MM.1S (cell line): ENCODE measurements around the gene DHRS1.

Experiments
- DNase-seq: peaks from one replicate; pipeline ENCODE4 v3.0.0-alpha.2; 2015
- H2AFZ ChIP-seq: fragments of 300-600 bp; sonication (generic); 2 replicates; pipeline ENCODE4 v1.6.0; 2016; ENCODE audit warnings: antibody characterized with exemption, low read length
- H3F3A ChIP-seq: fragments of 300-600 bp; sonication (generic); 2 replicates; pipeline ENCODE4 v1.6.1; 2016; ENCODE audit warnings: mild to moderate bottlenecking, antibody characterized with exemption, low read length, moderate library complexity, mixed read lengths; ENCODE audit not compliant: insufficient read depth
- H3K27ac ChIP-seq: fragments of 300-600 bp; sonication (generic); 2 replicates; pipeline ENCODE4 v1.5.1; 2016; ENCODE audit warnings: mild to moderate bottlenecking, low read length
- H3K27me3 ChIP-seq: fragments of 300-600 bp; sonication (generic); replicated peaks from 2 replicates; pipeline ENCODE4 v1.6.0; 2016; ENCODE audit warnings: low read length; ENCODE audit not compliant: insufficient read depth
- H3K36me3 ChIP-seq: fragments of 300-600 bp; sonication (generic); replicated peaks from 2 replicates; pipeline ENCODE4 v1.6.1; 2016; ENCODE audit warnings: mild to moderate bottlenecking, low read length, mixed read lengths; ENCODE audit not compliant: insufficient read depth
- H3K4me1 ChIP-seq: fragments of 300-600 bp; sonication (generic); 2 replicates; pipeline ENCODE4 v1.6.1; 2016; ENCODE audit warnings: low read length, mixed read lengths
- H3K4me2 ChIP-seq: fragments of 300-600 bp; sonication (generic); 2 replicates; pipeline ENCODE4 v1.6.0; 2016; ENCODE audit warnings: low read depth, low read length
- H3K4me3 ChIP-seq: fragments of 300-600 bp; sonication (generic); 2 replicates; pipeline ENCODE4 v1.5.1; 2016; ENCODE audit warnings: low read length, mixed read lengths
- H3K79me2 ChIP-seq: fragments of 300-600 bp; sonication (generic); 2 replicates; pipeline ENCODE4 v1.6.1; 2016; ENCODE audit warnings: mixed run types, low read length, mixed read lengths
- H3K9ac ChIP-seq: fragments of 300-600 bp; sonication (generic); 2 replicates; pipeline ENCODE4 v1.6.1; 2016; ENCODE audit warnings: low read length, mixed read lengths
- H3K9me2 ChIP-seq: fragments of 300-600 bp; sonication (generic); replicated peaks from 2 replicates; pipeline ENCODE4 v1.6.1; 2016; ENCODE audit warnings: mild to moderate bottlenecking, low read length, mixed read lengths; ENCODE audit not compliant: insufficient read depth
- H3K9me3 ChIP-seq: fragments of 300-600 bp; sonication (generic); replicated peaks from 2 replicates; pipeline ENCODE4 v1.6.1; 2016; ENCODE audit warnings: mild to moderate bottlenecking, low read length, mixed read lengths; ENCODE audit not compliant: insufficient read depth
- H4K20me1 ChIP-seq: fragments of 300-600 bp; sonication (generic); 2 replicates; pipeline ENCODE4 v1.6.1; 2016; ENCODE audit warnings: mild to moderate bottlenecking, low read length, moderate library complexity, mixed read lengths; ENCODE audit not compliant: insufficient read depth
- EZH2 ChIP-seq: fragments of 300-600 bp; sonication (generic); optimal IDR thresholded peaks from 2 replicates; pipeline ENCODE3; 2017; ENCODE audit warnings: low read depth, mild to moderate bottlenecking, antibody characterized with exemption, low read length, mixed read lengths
- EZH2phosphoT487 ChIP-seq: fragments of 300-600 bp; sonication (generic); IDR thresholded peaks from 2 replicates; pipeline ENCODE4 v1.6.1; 2018; ENCODE audit warnings: antibody characterized with exemption, low read length
- TF ChIP-seq, protein P1 (sequence below): fragments of 300-600 bp; sonication (generic); IDR thresholded peaks from 2 replicates; pipeline ENCODE4 v1.5.1; 2016; ENCODE audit warnings: antibody characterized with exemption, low read length, mixed read lengths

The DHRS1 gene

DNA sequence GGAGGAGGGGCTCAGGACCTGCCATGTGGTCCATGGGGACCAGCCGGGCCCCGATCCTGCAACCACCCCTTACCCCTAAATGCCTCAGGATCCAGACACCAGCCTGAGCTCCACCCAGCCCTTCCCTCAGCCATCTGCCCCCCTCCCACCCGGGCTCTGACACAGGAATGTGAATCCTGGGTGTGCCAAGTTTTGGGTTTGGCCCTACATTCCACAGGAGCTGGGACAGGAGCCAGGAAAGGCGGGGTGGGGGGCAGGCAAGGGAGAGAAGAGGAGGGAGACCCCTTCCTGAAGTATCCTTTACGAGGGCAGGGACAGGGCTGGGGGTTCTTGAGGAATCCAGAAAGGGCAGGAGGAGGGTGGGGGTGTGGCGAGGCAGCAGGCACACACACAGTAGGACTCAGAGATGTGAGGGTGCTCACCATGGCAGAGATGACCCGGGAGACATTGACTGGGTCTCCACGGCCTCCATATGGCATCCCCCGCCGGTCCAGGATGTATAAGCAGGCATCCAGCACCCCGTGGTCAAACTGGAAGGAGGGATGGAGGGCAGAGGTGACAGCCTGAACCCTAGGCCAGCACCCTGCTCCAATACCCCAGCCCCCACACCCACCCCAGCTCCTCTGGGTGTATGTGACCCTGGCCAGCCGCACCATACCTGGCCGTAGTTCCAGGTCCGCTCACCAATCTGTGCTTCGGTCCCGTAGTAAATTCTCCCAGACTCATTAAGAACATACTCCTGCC is 40.1 kb downstream of the DHRS1 start:
- H3K9me2 ChIP-seq, result no peaks in the 10 kb centered on the region
- H3K4me1 ChIP-seq, result no peaks in the 10 kb centered on the region
- H4K20me1 ChIP-seq, result no peaks in the 10 kb centered on the region
- no peak overlapping the region for H3K9ac ChIP-seq
- no peaks in the 10 kb centered on the region for H3K36me3 ChIP-seq
- H2AFZ ChIP-seq, result no peak overlapping the region
- no peaks in the 10 kb centered on the region for H3K9me3 ChIP-seq
- H3K4me2 ChIP-seq, result no peak overlapping the region
- H3K27me3 ChIP-seq, result no peaks in the 10 kb centered on the region
- TF ChIP-seq, protein P1, sequence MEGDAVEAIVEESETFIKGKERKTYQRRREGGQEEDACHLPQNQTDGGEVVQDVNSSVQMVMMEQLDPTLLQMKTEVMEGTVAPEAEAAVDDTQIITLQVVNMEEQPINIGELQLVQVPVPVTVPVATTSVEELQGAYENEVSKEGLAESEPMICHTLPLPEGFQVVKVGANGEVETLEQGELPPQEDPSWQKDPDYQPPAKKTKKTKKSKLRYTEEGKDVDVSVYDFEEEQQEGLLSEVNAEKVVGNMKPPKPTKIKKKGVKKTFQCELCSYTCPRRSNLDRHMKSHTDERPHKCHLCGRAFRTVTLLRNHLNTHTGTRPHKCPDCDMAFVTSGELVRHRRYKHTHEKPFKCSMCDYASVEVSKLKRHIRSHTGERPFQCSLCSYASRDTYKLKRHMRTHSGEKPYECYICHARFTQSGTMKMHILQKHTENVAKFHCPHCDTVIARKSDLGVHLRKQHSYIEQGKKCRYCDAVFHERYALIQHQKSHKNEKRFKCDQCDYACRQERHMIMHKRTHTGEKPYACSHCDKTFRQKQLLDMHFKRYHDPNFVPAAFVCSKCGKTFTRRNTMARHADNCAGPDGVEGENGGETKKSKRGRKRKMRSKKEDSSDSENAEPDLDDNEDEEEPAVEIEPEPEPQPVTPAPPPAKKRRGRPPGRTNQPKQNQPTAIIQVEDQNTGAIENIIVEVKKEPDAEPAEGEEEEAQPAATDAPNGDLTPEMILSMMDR, result no peak
- TF ChIP-seq EZH2phosphoT487 (no peak), EZH2 (no peak)
- no peak for DNase-seq
- no peaks in the 10 kb centered on the region for H3K79me2 ChIP-seq
- no peak overlapping the region for H3K27ac ChIP-seq
- H3K4me3 ChIP-seq, result no peak overlapping the region
- H3F3A ChIP-seq, result no peaks in the 10 kb centered on the region

DNA sequence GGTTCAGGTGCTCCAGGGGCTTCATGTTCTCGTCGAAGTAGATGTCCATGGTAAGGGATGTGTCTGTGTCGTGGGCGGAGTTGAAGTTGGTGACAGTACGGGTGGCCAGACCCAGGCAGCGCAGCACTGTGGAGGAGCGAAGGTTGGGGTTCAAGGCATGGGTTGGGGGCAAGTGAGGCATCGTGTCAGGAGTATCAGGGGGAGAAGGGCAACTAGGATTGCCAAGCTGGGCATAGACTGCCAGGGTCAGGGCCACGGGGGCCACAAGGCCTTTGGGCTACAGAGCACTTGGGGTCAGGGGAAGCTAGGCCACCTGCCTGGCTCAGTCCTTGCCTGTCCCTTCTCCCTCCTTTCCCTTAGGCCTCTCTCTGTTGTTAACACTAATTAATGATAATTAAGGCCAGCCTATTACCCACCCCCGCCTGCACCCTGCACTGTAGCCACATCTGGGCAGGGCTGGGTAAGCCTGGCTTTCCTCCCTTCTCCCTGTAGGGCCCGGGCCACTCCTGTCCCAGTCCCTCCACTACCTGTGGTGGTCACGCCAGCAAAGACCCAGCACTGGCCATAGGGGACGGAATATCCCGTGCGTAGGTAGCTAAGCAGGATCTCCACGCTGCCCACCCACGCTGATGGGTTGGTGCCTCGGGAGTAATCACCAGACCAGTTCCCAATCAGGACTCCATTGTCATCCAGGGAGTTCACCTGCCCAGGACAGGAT is 40.9 kb downstream of the DHRS1 start:
- Histone ChIP-seq H4K20me1 (no peaks in the 10 kb centered on the region), H3K9ac (no peak overlapping the region), H3K79me2 (no peaks in the 10 kb centered on the region), H3K27ac (no peak overlapping the region), H3K9me2 (no peaks in the 10 kb centered on the region), H3K36me3 (no peaks in the 10 kb centered on the region), H3K4me1 (no peaks in the 10 kb centered on the region), H2AFZ (no peak overlapping the region), H3K4me2 (no peak overlapping the region), H3F3A (no peaks in the 10 kb centered on the region), H3K9me3 (no peaks in the 10 kb centered on the region), H3K27me3 (no peaks in the 10 kb centered on the region), H3K4me3 (no peak overlapping the region)
- TF ChIP-seq, protein P1, result no peak
- no peak for TF ChIP-seq EZH2phosphoT487
- no peak for TF ChIP-seq EZH2
- DNase-seq, result no peak

DNA sequence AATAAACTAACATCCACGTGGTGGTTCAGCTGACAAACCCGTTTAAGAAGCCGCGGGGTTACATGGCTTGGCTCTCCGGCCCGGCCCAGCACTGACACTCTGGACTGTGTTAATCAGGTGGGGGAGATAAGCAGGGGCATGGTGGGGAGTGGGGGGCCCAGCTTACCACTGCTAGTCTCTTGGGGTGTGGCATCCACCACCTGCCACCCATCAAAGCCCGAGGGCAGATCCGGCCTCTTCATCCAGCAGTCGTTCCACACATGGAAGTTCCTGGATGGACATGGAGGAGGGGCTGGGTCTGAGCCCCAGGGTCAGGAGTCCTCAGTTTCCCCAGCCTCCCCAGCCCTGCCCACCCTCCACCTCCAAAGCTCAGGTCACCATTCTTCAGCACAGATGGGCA is 41.5 kb downstream of the DHRS1 start:
- Histone ChIP-seq H3F3A (no peaks in the 10 kb centered on the region), H3K36me3 (no peaks in the 10 kb centered on the region), H2AFZ (no peak overlapping the region), H3K27ac (no peak overlapping the region), H3K9me2 (no peaks in the 10 kb centered on the region), H3K9ac (no peak overlapping the region), H3K79me2 (no peaks in the 10 kb centered on the region), H4K20me1 (no peaks in the 10 kb centered on the region), H3K9me3 (no peaks in the 10 kb centered on the region), H3K4me2 (no peak overlapping the region), H3K4me1 (no peaks in the 10 kb centered on the region), H3K4me3 (no peak overlapping the region), H3K27me3 (no peaks in the 10 kb centered on the region)
- TF ChIP-seq, protein P1, result no peak
- TF ChIP-seq EZH2 (no peak), EZH2phosphoT487 (no peak)
- no peak for DNase-seq
